ENCODE data around the gene C4orf54. TPM values are rescaled to one million over a fixed set of nuclear protein-coding genes. Genes with fewer than 3 reads are reported as not detected.

The C4orf54 gene
- total and polyA plus RNA-seq, 10 donors, result 0.02 to 0.58 (median 0.22) TPM

- intact Hi-C loops (cut with DNase I; ENCODE audit: low total_unique reads), result no loop called here
- Histone ChIP-seq H3K4me3 (no peak overlapping the region), H3K9me3 (peaks cover 0 to 46% (median 8%) of the 10 kb centered on the region in 8 donors), H3K27me3 (replicated peaks in 1 of 7) (no peaks in the 10 kb centered on the region), H3K4me1 (no peaks in the 10 kb centered on the region), H3K36me3 (no peaks in the 10 kb centered on the region), H3K27ac (no peak overlapping the region)
- no peak for TF ChIP-seq POLR2A (IDR thresholded peaks at IDR 0.05)
- TF ChIP-seq, protein P1, sequence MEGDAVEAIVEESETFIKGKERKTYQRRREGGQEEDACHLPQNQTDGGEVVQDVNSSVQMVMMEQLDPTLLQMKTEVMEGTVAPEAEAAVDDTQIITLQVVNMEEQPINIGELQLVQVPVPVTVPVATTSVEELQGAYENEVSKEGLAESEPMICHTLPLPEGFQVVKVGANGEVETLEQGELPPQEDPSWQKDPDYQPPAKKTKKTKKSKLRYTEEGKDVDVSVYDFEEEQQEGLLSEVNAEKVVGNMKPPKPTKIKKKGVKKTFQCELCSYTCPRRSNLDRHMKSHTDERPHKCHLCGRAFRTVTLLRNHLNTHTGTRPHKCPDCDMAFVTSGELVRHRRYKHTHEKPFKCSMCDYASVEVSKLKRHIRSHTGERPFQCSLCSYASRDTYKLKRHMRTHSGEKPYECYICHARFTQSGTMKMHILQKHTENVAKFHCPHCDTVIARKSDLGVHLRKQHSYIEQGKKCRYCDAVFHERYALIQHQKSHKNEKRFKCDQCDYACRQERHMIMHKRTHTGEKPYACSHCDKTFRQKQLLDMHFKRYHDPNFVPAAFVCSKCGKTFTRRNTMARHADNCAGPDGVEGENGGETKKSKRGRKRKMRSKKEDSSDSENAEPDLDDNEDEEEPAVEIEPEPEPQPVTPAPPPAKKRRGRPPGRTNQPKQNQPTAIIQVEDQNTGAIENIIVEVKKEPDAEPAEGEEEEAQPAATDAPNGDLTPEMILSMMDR (IDR thresholded peaks at IDR 0.05 in 8 of 11, conservative IDR thresholded peaks at IDR 0.05 in 3 of 11), result no peak
- TF ChIP-seq POLR2AphosphoS5 (IDR thresholded peaks at IDR 0.05), result no peak
- WGBS, 5 donors, result 87 to 94% (median 93%) methylated on average over 10 to 18 of the region's 18 CpGs
- DNase-seq, result no peak
Measured at GRCh38 chr4:99651016-99651769, 6.4 kb downstream of the C4orf54 start.

GRCh38 chr4:99649778-99650177 lies 7.8 kb downstream of the C4orf54 start:
- Histone ChIP-seq H3K4me1 (peaks cover 0 to 4% (median 0%) of the 10 kb centered on the region in 6 donors), H3K4me3 (no peak overlapping the region), H3K27ac (no peak overlapping the region), H3K36me3 (no peaks in the 10 kb centered on the region), H3K9me3 (peaks cover 0 to 46% (median 8%) of the 10 kb centered on the region in 8 donors), H3K27me3 (replicated peaks in 1 of 7) (no peaks in the 10 kb centered on the region)
- intact Hi-C loops (cut with DNase I; ENCODE audit: low total_unique reads), result no loop called here
- no peak for DNase-seq
- 81 to 100% (median 92%) methylated on average over 1 to 10 of the region's 10 CpGs for WGBS, 5 donors
- no peak for TF ChIP-seq POLR2A (IDR thresholded peaks at IDR 0.05)
- TF ChIP-seq, protein P1 (IDR thresholded peaks at IDR 0.05 in 8 of 11, conservative IDR thresholded peaks at IDR 0.05 in 3 of 11), result no peak
- TF ChIP-seq POLR2AphosphoS5 (IDR thresholded peaks at IDR 0.05), result no peak

DNA sequence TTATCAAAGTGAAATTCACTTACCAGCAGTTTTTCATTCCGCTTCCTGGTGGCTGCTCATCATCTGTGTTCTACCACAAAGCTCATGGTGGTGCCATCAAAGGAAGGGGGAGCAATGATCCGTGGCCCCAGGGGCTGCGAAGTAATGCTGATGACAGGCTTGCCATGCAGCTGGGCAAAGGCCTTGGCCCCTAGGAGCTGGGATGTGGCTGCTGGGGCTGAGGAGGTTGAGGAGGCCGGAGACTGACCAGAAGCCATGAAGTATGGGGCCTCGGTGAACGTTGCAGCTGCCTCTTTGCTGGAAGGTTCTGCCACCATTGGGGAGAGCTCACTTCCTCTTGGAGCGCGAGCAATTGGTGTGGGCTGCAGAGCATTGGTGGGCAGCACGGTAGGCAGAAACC lies 8.4 kb downstream of the C4orf54 start:
- no peaks in the 10 kb centered on the region for H3K36me3 ChIP-seq

GRCh38 chr4:99648321-99648720 lies 9.3 kb downstream of the C4orf54 start:
- no peak for DNase-seq
- H3K27ac ChIP-seq, result no peak overlapping the region
- no peaks in the 10 kb centered on the region for H3K36me3 ChIP-seq
- no peak overlapping the region for H3K4me3 ChIP-seq
- TF ChIP-seq POLR2AphosphoS5 (IDR thresholded peaks at IDR 0.05) (no peak), POLR2A (IDR thresholded peaks at IDR 0.05) (no peak)
- TF ChIP-seq, protein P1 (IDR thresholded peaks at IDR 0.05 in 8 of 11, conservative IDR thresholded peaks at IDR 0.05 in 3 of 11), result no peak
- 61 to 83% (median 72%) methylated on average over 1 of the region's 1 CpG for WGBS, 5 donors
- H3K27me3 ChIP-seq (replicated peaks in 1 of 7), result no peaks in the 10 kb centered on the region
- H3K9me3 ChIP-seq, result peaks cover 0 to 36% (median 8%) of the 10 kb centered on the region in 8 donors
- peaks cover 0 to 14% (median 0%) of the 10 kb centered on the region in 6 donors for H3K4me1 ChIP-seq
- intact Hi-C loops (cut with DNase I; ENCODE audit: low total_unique reads), result no loop called here

More for the DNA sequence above, 8.4 kb downstream of the C4orf54 start:
- H3K27ac ChIP-seq, result no peak overlapping the region
- no peak for DNase-seq
- 88 to 92% (median 90%) methylated on average over 9 of the region's 9 CpGs for WGBS, 5 donors
- TF ChIP-seq POLR2A (IDR thresholded peaks at IDR 0.05), result no peak
- no peak for TF ChIP-seq POLR2AphosphoS5 (IDR thresholded peaks at IDR 0.05)
- TF ChIP-seq, protein P1 (IDR thresholded peaks at IDR 0.05 in 8 of 11, conservative IDR thresholded peaks at IDR 0.05 in 3 of 11), result no peak
- H3K4me1 ChIP-seq, result peaks cover 0 to 10% (median 0%) of the 10 kb centered on the region in 6 donors
- no peaks in the 10 kb centered on the region for H3K27me3 ChIP-seq (replicated peaks in 1 of 7)
- H3K9me3 ChIP-seq, result peaks cover 0 to 45% (median 8%) of the 10 kb centered on the region in 8 donors
- no peak overlapping the region for H3K4me3 ChIP-seq
- intact Hi-C loops (cut with DNase I; ENCODE audit: low total_unique reads), result no loop called here
